Peyer's patch (tissue), 4 donors: ENCODE data around the gene ZFP92. TPM values are rescaled to one million over a fixed set of nuclear protein-coding genes. Genes with fewer than 3 reads are reported as not detected.

Source experiments
- DNase-seq, 3 donors: peaks; one replicate each; pipeline ENCODE4 v3.0.0-alpha.2; 2017 to 2019
- H3K27ac ChIP-seq, 4 donors: fragments of 200-600 bp; sonication (generic); one replicate each; pipeline ENCODE4 v1.5.1; 2016 to 2019
- H3K27me3 ChIP-seq, 2 donors: fragments of 200-600 bp; sonication (generic); one replicate each; pipeline ENCODE4 v1.5.1; 2019
- H3K36me3 ChIP-seq, 3 donors: fragments of 200-600 bp; sonication (generic); one replicate each; pipeline ENCODE4 v1.5.1; 2016 to 2019
- H3K4me1 ChIP-seq, 4 donors: fragments of 200-600 bp; sonication (generic); one replicate each; pipeline ENCODE4 v1.5.1; 2016 to 2019
- H3K4me3 ChIP-seq, 4 donors: fragments of 200-600 bp; sonication (generic); 1 replicate in 3 of 4; 2 replicates in 1 of 4; pipeline ENCODE4 v1.5.1; 2016 to 2019; ENCODE audit warnings: mild to moderate bottlenecking in 1 of 4
- H3K9me3 ChIP-seq, 4 donors: fragments of 200-600 bp; sonication (generic); one replicate each; pipeline ENCODE4 v1.5.1; 2016 to 2019; ENCODE audit warnings: mild to moderate bottlenecking in 1 of 4
- CTCF ChIP-seq, 6 experiments: fragments of 450-650 bp in 4 of 6; fragments of 200-600 bp in 2 of 6; sonication (generic) in 1 of 6; IDR thresholded peaks; one replicate each; pipeline ENCODE4 v1.5.1; 2017 to 2019; ENCODE audit warnings: antibody characterized with exemption in 6 of 6, mild to moderate bottlenecking in 3 of 6, moderate library complexity in 1 of 6
- POLR2A ChIP-seq, 2 donors: fragments of 450-650 bp; IDR thresholded peaks; one replicate each; pipeline ENCODE4 v1.5.1; 2017; ENCODE audit warnings: antibody characterized with exemption in 2 of 2, mild to moderate bottlenecking in 2 of 2, moderate library complexity in 2 of 2
- total RNA-seq, 4 donors: library from RNA; depleted of rRNA; stranded (reverse); fragments of >200 nt; gene quantifications; one replicate each; pipeline ENCODE4 v1.1.0, GENCODE V29; 2016

ZFP92 gene
- total RNA-seq, 4 donors from 2014 or later: 0.19 to 2.3 (median 0.81) TPM

DNA sequence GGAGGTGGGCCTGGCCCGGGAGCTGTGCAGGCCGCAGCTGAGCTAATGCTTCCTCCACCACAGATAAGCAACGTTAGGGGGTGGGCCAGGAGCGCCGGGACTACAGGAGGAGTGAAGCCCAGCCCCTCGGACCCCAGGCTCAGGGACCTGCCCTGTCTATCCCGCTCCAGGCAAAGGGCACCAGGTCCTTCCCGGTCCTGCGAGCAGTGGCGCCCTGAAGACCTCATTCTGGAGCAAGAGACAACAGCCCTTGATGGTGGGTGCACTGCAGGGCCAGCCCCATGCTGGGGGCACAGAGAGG, 35.3 kb downstream of the ZFP92 start:
- no peaks in the 10 kb centered on the region for H3K4me1 ChIP-seq
- H3K27me3 ChIP-seq: no peaks in the 10 kb centered on the region
- no peak overlapping the region for H3K4me3 ChIP-seq
- no peaks in the 10 kb centered on the region for H3K9me3 ChIP-seq
- no peak overlapping the region for H3K27ac ChIP-seq
- no peaks in the 10 kb centered on the region for H3K36me3 ChIP-seq
- TF ChIP-seq POLR2A (IDR thresholded peaks at IDR 0.05): no peak
- no peak for TF ChIP-seq CTCF (IDR thresholded peaks at IDR 0.05)
- DNase-seq: peak in 1 of 3 donors; percentile 34

DNA sequence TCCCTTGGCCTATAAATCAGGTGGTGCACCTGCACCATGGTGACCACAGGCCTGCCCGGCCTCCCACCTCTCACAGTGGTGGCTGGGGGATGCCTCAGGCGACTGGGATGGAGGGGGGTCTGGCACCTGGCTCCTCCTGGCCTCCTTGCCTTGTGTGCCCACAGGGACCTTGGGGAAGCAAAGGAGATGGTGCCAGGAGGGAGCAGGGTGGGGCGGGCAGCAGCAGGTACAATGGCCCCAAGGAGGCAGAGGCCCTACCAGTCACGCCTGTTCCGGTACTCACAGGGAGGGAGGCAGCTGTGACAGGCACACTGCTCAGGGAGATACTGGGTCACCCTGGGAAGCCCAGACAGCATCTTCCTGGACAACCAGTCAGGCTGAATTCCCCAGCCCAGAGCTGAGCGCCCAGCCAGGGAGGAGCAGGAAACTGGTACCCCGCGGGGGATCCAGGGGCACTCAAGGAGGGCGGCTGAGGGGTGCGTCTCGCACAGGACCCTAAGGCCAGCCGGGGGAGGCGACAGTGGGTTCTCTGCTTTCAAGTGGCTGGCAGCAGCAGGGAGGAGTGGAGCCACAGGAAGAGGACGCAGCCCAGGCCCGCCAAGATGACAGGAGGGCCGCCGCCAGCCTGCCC, 35.8 kb downstream of the ZFP92 start:
- no peaks in the 10 kb centered on the region for H3K9me3 ChIP-seq

GRCh38 chrX:153447581-153447960, 36.3 kb downstream of the ZFP92 start:
- DNase-seq: peak in 1 of 3 donors; percentile 36
- Histone ChIP-seq H3K9me3 (no peaks in the 10 kb centered on the region), H3K4me3 (no peak overlapping the region), H3K36me3 (no peaks in the 10 kb centered on the region), H3K27me3 (no peaks in the 10 kb centered on the region), H3K27ac (no peak overlapping the region), H3K4me1 (no peaks in the 10 kb centered on the region)
- TF ChIP-seq POLR2A (IDR thresholded peaks at IDR 0.05) (no peak), CTCF (IDR thresholded peaks at IDR 0.05) (no peak)

More for the DNA sequence above, 35.8 kb downstream of the ZFP92 start:
- Histone ChIP-seq H3K36me3 (no peaks in the 10 kb centered on the region), H3K27ac (no peak overlapping the region), H3K27me3 (no peaks in the 10 kb centered on the region), H3K4me3 (no peak overlapping the region), H3K4me1 (no peaks in the 10 kb centered on the region)
- TF ChIP-seq CTCF (IDR thresholded peaks at IDR 0.05) (no peak), POLR2A (IDR thresholded peaks at IDR 0.05) (no peak)
- DNase-seq: peak in 1 of 3 donors; percentile 42

GRCh38 chrX:153448556-153449367, 37.5 kb downstream of the ZFP92 start:
- peak in 1 of 3 donors; percentile 30 for DNase-seq
- H3K36me3 ChIP-seq: no peaks in the 10 kb centered on the region
- H3K27ac ChIP-seq: no peak overlapping the region
- TF ChIP-seq CTCF (IDR thresholded peaks at IDR 0.05) (no peak), POLR2A (IDR thresholded peaks at IDR 0.05) (no peak)
- no peaks in the 10 kb centered on the region for H3K4me1 ChIP-seq
- H3K9me3 ChIP-seq: no peaks in the 10 kb centered on the region
- no peak overlapping the region for H3K4me3 ChIP-seq
- H3K27me3 ChIP-seq: no peaks in the 10 kb centered on the region

GRCh38 chrX:153449368-153450113, 38.3 kb downstream of the ZFP92 start:
- H3K27ac ChIP-seq: no peak overlapping the region
- DNase-seq: peak in 1 of 3 donors; percentile 38
- H3K36me3 ChIP-seq: no peaks in the 10 kb centered on the region
- no peaks in the 10 kb centered on the region for H3K9me3 ChIP-seq
- H3K27me3 ChIP-seq: no peaks in the 10 kb centered on the region
- TF ChIP-seq CTCF (IDR thresholded peaks at IDR 0.05) (no peak), POLR2A (IDR thresholded peaks at IDR 0.05) (no peak)
- H3K4me3 ChIP-seq: no peak overlapping the region
- H3K4me1 ChIP-seq: no peaks in the 10 kb centered on the region
